Fibroblast of peridontal ligament (primary cell): ENCODE measurements around the gene CDC6.

Experiments used
- DNase-seq: peaks from one replicate; pipeline ENCODE4 v3.0.0-alpha.2; 2010; ENCODE audit errors: extremely low read depth

Gene CDC6

GRCh38 chr17:40323391-40324381 lies 36.0 kb downstream of the CDC6 start:
- peak; percentile 78 for DNase-seq

GRCh38 chr17:40325156-40326013 lies 37.7 kb downstream of the CDC6 start:
- no peak for DNase-seq

- DNase-seq: no peak
Observed at GRCh38 chr17:40326014-40326831, 38.5 kb downstream of the CDC6 start.

- DNase-seq: peak; percentile 57
Observed at GRCh38 chr17:40326832-40327199, 39.1 kb downstream of the CDC6 start.

GRCh38 chr17:40327244-40327729 lies 39.6 kb downstream of the CDC6 start:
- no peak for DNase-seq

GRCh38 chr17:40327735-40328385 lies 40.2 kb downstream of the CDC6 start:
- peak; percentile 42 for DNase-seq

- no peak for DNase-seq
Observed at GRCh38 chr17:40328386-40328766, 40.7 kb downstream of the CDC6 start.

GRCh38 chr17:40329839-40330794 lies 42.4 kb downstream of the CDC6 start:
- no peak for DNase-seq

- no peak for DNase-seq
Observed at GRCh38 chr17:40330850-40331470, 43.3 kb downstream of the CDC6 start.

- DNase-seq: peak; percentile 75
Observed at GRCh38 chr17:40331743-40332641, 44.3 kb downstream of the CDC6 start.

GRCh38 chr17:40333781-40334448 lies 46.2 kb downstream of the CDC6 start:
- no peak for DNase-seq

- DNase-seq: no peak
Observed at GRCh38 chr17:40335620-40336019, 47.9 kb downstream of the CDC6 start.

GRCh38 chr17:40337351-40337750 lies 49.7 kb downstream of the CDC6 start:
- DNase-seq: no peak

- no peak for DNase-seq
Observed at GRCh38 chr17:40338058-40338457, 50.4 kb downstream of the CDC6 start.

GRCh38 chr17:40338941-40339649 lies 51.4 kb downstream of the CDC6 start:
- DNase-seq: no peak

GRCh38 chr17:40340327-40340726 lies 52.6 kb downstream of the CDC6 start:
- no peak for DNase-seq
